ENCODE data around the gene NCBP1.

DNA sequence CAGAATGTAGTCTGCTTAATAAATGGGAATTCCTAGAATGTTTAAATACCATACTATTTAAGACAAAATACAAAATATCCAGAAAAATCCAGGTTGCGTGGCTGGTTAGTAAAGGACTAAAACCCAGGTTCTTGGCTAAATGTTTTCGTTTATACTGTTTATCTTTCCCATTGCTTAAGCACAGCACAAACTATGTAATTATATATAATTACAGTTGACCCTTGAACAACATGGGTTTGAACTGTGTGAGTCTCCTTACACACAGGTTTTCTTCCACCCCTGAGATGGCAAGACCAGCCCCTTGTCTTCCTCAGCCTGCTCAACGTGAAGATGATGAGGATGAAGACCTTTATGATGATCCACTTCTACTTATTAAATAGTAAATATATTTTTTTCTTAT is 38.8 kb downstream of the NCBP1 start:
- TF ChIP-seq POLR2AphosphoS5 (IDR thresholded peaks at IDR 0.05) (no peak), POLR2A (IDR thresholded peaks at IDR 0.05) (no peak)
- TF ChIP-seq, protein P1, sequence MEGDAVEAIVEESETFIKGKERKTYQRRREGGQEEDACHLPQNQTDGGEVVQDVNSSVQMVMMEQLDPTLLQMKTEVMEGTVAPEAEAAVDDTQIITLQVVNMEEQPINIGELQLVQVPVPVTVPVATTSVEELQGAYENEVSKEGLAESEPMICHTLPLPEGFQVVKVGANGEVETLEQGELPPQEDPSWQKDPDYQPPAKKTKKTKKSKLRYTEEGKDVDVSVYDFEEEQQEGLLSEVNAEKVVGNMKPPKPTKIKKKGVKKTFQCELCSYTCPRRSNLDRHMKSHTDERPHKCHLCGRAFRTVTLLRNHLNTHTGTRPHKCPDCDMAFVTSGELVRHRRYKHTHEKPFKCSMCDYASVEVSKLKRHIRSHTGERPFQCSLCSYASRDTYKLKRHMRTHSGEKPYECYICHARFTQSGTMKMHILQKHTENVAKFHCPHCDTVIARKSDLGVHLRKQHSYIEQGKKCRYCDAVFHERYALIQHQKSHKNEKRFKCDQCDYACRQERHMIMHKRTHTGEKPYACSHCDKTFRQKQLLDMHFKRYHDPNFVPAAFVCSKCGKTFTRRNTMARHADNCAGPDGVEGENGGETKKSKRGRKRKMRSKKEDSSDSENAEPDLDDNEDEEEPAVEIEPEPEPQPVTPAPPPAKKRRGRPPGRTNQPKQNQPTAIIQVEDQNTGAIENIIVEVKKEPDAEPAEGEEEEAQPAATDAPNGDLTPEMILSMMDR (IDR thresholded peaks at IDR 0.05) = no peak
